Measurements from ENCODE around the gene PCA3. TPM values are rescaled to one million over a fixed set of nuclear protein-coding genes. Genes with fewer than 3 reads are reported as not detected.

The PCA3 gene
- total and polyA plus RNA-seq, 10 of the 15 experiments (the other 5 are each of a cell fraction or from before 2014, with no cell fraction given), result 0.05 TPM; not detected in 9

DNA sequence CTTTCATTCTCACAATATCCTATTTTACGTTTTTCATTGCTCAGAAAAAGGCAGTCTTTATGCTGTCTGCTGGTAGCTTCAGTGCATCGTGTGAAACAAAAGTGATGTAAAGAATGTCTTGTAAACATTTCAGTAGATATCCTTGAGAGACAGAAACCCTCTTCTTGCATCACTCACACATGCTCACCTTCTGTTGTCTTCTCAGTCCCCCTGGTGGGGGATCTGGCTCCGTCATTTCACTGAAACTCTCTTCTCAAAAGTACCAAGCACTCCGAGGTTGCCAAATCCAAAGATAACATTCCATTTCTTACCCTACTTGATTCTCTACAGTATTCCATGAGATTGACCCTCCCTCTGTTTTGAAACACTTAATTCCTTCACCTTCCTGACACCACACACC is 46.1 kb upstream of the PCA3 start (continued):
- TF ChIP-seq SRF (IDR thresholded peaks at IDR 0.05; ENCODE audit: low read depth in 2 of 2, low read length in 2 of 2) (no peak), BACH1 (IDR thresholded peaks at IDR 0.05; ENCODE audit: borderline replicate concordance) (no peak), SUZ12 (IDR thresholded peaks at IDR 0.05; ENCODE audit: unreplicated experiment) (no peak), CREM (IDR thresholded peaks at IDR 0.05; ENCODE audit: low read depth) (no peak), ASH2L (IDR thresholded peaks at IDR 0.05; ENCODE audit: borderline replicate concordance, low read depth) (no peak), IKZF1 (conservative IDR thresholded peaks at IDR 0.05) (no peak), YY1 (IDR thresholded peaks at IDR 0.05; ENCODE audit: low read depth, low read length) (no peak)
- TF ChIP-seq, protein P1, sequence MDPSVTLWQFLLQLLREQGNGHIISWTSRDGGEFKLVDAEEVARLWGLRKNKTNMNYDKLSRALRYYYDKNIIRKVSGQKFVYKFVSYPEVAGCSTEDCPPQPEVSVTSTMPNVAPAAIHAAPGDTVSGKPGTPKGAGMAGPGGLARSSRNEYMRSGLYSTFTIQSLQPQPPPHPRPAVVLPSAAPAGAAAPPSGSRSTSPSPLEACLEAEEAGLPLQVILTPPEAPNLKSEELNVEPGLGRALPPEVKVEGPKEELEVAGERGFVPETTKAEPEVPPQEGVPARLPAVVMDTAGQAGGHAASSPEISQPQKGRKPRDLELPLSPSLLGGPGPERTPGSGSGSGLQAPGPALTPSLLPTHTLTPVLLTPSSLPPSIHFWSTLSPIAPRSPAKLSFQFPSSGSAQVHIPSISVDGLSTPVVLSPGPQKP (IDR thresholded peaks at IDR 0.05; ENCODE audit: low read depth, low read length), result no peak
- TF ChIP-seq, protein P2, sequence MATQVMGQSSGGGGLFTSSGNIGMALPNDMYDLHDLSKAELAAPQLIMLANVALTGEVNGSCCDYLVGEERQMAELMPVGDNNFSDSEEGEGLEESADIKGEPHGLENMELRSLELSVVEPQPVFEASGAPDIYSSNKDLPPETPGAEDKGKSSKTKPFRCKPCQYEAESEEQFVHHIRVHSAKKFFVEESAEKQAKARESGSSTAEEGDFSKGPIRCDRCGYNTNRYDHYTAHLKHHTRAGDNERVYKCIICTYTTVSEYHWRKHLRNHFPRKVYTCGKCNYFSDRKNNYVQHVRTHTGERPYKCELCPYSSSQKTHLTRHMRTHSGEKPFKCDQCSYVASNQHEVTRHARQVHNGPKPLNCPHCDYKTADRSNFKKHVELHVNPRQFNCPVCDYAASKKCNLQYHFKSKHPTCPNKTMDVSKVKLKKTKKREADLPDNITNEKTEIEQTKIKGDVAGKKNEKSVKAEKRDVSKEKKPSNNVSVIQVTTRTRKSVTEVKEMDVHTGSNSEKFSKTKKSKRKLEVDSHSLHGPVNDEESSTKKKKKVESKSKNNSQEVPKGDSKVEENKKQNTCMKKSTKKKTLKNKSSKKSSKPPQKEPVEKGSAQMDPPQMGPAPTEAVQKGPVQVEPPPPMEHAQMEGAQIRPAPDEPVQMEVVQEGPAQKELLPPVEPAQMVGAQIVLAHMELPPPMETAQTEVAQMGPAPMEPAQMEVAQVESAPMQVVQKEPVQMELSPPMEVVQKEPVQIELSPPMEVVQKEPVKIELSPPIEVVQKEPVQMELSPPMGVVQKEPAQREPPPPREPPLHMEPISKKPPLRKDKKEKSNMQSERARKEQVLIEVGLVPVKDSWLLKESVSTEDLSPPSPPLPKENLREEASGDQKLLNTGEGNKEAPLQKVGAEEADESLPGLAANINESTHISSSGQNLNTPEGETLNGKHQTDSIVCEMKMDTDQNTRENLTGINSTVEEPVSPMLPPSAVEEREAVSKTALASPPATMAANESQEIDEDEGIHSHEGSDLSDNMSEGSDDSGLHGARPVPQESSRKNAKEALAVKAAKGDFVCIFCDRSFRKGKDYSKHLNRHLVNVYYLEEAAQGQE (IDR thresholded peaks at IDR 0.05; ENCODE audit: low read depth, low read length), result no peak

DNA sequence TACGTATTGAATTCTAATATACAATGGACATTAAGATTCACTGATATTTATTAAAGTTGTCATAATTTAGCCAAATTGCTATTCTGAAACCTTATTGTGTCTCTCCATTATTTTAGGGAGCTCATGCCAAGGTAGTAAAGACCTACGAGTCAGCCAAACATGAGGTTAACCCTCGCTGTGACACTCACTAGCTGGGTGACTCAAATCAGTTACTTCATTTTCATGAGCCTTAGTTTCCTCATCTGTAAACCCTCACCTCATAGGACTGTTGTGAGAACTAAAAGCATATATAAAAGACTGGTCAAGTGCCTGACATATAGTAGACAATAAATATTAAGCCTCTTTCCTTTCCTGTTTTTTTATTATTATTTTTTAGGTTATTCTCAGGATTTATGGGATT is 44.0 kb upstream of the PCA3 start:
- POLR2A ChIA-PET, result interaction anchor here (0.6 kb wide), 1 partner anchor 289 kb away, joined by 6 read pairs; no protein-coding TSS in a partner anchor

More for the DNA sequence above, 44.0 kb upstream of the PCA3 start:
- H4K20me1 ChIP-seq (ENCODE audit: control insufficient read depth, insufficient read depth), result no peaks in the 10 kb centered on the region
- H3K27ac ChIP-seq (ENCODE audit: control insufficient read depth, insufficient read depth), result no peak overlapping the region
- no peak for TF ChIP-seq MYC (IDR thresholded peaks at IDR 0.05; ENCODE audit: insufficient read depth, insufficient read length, insufficient replicate concordance, low read length, severe bottlenecking)
- TF ChIP-seq TBL1XR1 (IDR thresholded peaks at IDR 0.05; ENCODE audit: low read depth, low read length), result no peak
- no peak for TF ChIP-seq CBX5 (IDR thresholded peaks at IDR 0.05; ENCODE audit: low read depth)
- TF ChIP-seq STAT1 (conservative IDR thresholded peaks at IDR 0.05), result no peak
- TF ChIP-seq SP1 (IDR thresholded peaks at IDR 0.05; ENCODE audit: low read depth, low read length), result no peak
- DNase-seq (ENCODE audit: low read depth, low spot score) (no peak), ATAC-seq (no peak), FAIRE-seq (no peak)
- SMC1A ChIA-PET (ENCODE audit: uncharacterized antibody, unreplicated experiment), result no interaction called here
- RAD21 ChIA-PET (ENCODE audit: unreplicated experiment), result no interaction called here
- no TSS peak for BruUV-seq (replicated peaks)
- H3K4me2 ChIP-seq (ENCODE audit: control insufficient read depth, insufficient read depth), result no peak overlapping the region
- CTCF ChIA-PET, result no interaction called here
- H3K4me1 ChIP-seq (ENCODE audit: control insufficient read depth, insufficient read depth, low read length), result no peaks in the 10 kb centered on the region
- no peaks in the 10 kb centered on the region for H3K9me3 ChIP-seq (replicated peaks; ENCODE audit: control insufficient read depth, insufficient read depth, low read length)
- 17% methylated on average over 3 of the region's 3 CpGs for WGBS (ENCODE audit: insufficient coverage, insufficient replicate concordance, low lambda C conversion rate, missing lambda C conversion rate)
- no peak overlapping the region for H2AFZ ChIP-seq (ENCODE audit: control insufficient read depth, low read depth, low read length)
- intact Hi-C loops (cut with micrococcal nuclease; ENCODE audit: unreplicated experiment), result no loop called here
- H3K4me3 ChIP-seq, result no peak overlapping the region
- no peak overlapping the region for H3K9ac ChIP-seq (ENCODE audit: control insufficient read depth, insufficient read depth, low read length)
- H3K27me3 ChIP-seq (replicated peaks in 1 of 2; ENCODE audit: control insufficient read depth in 2 of 2, insufficient read depth in 2 of 2, low read length in 1 of 2), result peaks cover 0 to 6% of the 10 kb centered on the region in 2 experiments; a peak in 1 of 4 replicates
- H3K36me3 ChIP-seq (ENCODE audit: control insufficient read depth in 2 of 2, insufficient read depth in 2 of 2, low read length in 1 of 2), result no peaks in the 10 kb centered on the region
- H3K79me2 ChIP-seq (ENCODE audit: control insufficient read depth, insufficient read depth, low read length), result no peaks in the 10 kb centered on the region
- in situ Hi-C loops (cut with MboI), result no loop called here

Measured in GM12878 (cell line).